HG03196 (cell line): ENCODE measurements around the gene CACNA2D1.

Experiments
- ATAC-seq: cut with Tn5 transposase; IDR thresholded peaks from one replicate; pipeline ENCODE4 v1.9.1; 2021; ENCODE audit not compliant: unreplicated experiment

CACNA2D1 gene

DNA sequence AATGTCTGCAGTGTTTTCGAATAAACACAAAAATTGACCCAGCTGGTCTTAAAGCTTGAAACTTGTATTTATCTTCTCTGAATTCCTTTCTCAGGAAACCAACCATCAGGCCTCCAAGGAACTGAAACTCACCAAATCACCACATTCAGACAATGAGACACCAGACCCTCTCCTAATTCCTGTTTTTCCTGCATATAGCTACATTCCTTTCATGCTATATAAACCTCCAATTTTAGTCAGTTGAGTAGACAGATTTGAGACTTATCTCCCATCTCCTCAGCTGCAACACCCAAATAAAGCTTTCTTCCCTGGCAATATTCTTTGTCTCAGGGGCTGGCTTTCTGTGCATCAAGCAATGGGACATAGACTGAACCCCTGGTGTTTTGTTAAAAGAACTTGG lies 317.0 kb downstream of the CACNA2D1 start:
- no peak for ATAC-seq

DNA sequence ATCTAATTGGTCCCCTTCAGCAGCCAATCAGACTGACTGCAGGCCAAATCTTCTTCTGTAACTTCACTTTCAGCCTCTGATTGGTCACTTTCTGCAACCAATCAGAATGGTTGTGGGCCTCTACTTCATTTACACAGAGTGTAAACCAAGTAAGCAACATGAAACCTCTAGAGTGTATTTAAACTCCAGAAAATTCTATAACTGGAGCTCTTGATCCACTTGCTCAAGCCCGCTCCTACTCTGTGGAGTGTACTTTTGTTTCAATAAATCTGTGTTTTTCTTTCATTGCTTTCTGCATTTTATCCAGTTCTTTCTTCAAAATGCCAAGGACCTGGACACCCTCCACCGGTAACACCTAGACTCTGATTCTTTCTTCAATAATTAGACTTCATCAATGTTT lies 319.1 kb downstream of the CACNA2D1 start:
- no peak for ATAC-seq

DNA sequence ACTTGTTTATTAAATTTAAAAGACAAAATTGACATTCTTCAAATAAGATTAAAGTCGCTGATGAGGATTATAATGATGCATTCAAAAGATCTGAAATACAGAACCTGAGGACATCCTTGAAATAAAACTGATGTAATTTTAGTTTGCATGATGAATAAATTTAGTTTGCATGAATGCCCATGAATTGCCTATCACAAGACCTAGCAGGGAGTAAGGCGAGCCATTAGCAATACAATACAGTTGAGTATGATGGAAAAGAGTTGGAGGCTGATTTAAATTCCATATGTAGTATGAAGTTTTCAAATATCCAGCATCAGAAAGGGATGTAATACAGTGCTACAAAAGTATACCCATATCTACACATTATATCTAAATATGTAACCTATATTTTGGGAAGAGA lies 321.3 kb downstream of the CACNA2D1 start:
- no peak for ATAC-seq

GRCh38 chr7:82114237-82114636 lies 329.3 kb downstream of the CACNA2D1 start:
- ATAC-seq, result no peak

- ATAC-seq, result no peak
Measured at GRCh38 chr7:82110146-82110840, 333.3 kb downstream of the CACNA2D1 start.

DNA sequence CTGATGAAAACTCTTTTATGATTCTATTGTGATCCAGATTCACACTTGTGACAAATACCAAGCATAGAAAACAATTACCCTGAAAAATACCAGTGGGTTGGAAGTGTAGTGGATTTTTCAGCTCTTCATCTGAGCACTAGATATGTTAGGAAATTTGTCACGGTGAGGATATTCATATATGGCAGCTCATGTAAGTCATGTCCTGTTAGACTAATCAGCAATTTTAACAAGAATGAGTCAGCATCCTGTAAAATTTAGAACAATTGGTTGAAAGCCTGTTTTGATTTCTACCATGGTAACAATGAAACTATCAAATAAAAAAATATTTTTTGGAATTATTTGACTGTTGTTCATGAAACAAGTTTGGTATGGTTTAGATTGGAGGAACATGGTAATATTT lies 334.3 kb downstream of the CACNA2D1 start:
- no peak for ATAC-seq

- no peak for ATAC-seq
Measured at GRCh38 chr7:82106201-82106600, 337.4 kb downstream of the CACNA2D1 start.

- ATAC-seq, result no peak
Measured at GRCh38 chr7:82105463-82105862, 338.1 kb downstream of the CACNA2D1 start.

DNA sequence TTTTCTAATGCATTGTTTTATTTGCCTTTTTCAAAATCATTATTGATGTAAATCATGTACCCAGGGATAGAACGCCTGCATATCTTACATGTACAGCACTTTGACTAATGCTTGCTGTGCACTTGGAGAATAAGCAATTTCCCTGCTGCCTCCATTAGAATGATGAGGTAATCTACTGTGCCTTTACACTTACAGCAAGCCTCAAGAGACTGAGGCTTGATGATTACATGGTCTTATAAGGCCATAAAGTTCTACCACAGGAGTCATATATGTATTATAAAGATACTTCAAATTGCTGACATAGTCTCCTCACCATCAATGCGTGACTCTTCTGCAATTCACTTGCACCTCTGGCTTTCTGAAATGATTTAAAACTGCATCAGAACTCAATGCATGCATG lies 345.2 kb downstream of the CACNA2D1 start:
- no peak for ATAC-seq

- no peak for ATAC-seq
Measured at GRCh38 chr7:82091126-82091684, 352.4 kb downstream of the CACNA2D1 start.

- ATAC-seq, result no peak
Measured at GRCh38 chr7:82087099-82087498, 356.5 kb downstream of the CACNA2D1 start.

GRCh38 chr7:82085116-82085515 lies 358.5 kb downstream of the CACNA2D1 start:
- ATAC-seq, result no peak

DNA sequence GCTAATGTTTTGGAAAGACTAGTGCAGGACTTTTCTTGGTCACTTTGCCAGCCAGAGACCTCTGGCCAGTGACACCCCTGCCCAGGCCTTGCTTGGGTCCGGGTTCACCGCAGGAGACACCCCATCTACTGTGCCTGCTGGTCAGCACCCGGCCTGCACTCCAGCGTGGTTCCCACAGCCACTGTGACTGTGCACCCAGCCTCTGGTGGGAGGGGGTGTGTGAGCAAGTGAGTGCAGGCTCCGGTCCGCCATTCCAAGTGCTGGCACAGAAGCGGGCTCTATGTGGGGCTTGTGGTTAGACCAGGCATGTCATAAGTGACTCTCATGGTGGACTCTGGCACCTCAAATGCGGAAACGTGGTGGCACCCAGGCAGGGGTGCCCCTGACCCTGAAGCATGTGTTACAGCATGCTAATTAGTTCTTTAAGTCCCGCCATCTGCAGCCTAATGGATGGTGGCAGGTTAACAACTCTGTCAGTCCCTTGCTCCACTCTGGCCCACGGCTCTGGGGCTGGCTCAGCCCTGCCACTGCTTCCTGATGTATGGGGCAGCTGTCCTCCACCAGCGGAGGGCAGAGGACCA lies 361.8 kb downstream of the CACNA2D1 start:
- ATAC-seq, result no peak

DNA sequence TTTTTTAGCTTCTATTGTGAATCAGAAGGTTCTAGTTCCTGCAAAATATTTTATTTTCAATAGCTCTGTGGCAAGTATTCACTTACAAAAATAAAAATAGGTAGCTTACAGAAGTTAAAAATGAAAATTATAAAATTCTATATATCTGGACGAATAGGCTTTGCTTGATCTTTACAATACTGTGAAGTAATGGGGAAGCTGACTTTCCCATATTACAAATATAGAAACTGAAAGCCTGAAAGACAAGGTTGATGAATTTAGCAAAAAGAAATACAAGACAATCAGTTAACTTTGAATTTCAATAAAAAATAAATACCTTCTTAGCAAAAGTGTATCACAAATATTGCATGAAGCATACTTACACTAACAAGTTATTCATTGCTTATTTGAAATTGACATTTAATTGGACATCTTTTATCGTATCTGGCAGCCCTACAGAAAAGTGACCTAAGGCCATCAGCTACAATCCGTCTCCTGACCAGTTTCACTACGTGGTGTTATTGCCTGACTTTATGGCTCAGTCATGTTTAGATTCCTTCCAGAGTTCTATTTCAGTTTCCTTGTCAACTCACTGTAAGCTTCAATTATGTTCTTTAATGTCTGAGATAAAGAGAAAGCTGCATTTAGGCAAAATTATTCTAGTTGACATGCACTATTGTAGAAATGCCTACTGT lies 363.2 kb downstream of the CACNA2D1 start:
- peak; percentile 65 for ATAC-seq

DNA sequence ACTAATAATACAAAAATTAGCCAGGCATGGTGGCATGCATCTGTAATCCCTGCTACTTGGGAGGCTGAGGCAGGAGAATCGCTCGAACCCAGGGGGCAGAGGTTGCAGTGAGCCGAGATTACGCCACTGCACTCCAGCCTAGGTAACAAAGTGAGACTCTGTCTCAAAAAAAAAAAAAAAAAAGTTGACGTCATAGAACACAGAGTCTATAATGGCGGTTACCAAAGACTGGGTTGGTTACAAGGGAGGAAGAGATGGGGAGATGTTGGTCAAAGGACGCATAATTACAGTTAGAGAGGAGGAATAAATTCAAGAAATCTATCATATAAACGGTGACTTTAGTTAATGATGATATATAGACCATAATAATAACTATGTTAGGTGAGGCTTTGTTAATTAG lies 364.1 kb downstream of the CACNA2D1 start:
- no peak for ATAC-seq

DNA sequence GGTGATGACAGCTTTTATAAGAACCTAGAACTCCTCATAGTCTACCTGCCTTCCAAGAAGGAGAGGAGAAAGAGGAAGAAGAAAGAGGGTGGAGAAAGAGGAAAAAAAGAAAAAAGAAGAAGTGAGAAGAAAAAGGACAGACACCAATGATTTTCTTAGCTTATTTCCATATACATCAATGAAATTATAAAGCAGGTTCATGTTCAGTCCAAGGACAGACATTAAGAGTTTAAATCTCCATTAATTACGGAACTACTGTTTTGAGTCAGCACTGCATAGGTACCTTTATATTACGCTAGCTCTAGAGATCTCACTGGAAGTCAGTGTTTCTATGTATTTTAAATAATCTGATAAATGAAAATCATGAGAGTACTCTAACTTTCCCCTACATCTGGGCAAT lies 364.8 kb downstream of the CACNA2D1 start:
- no peak for ATAC-seq

GRCh38 chr7:82071468-82071867 lies 372.1 kb downstream of the CACNA2D1 start:
- ATAC-seq, result no peak

- no peak for ATAC-seq
Measured at GRCh38 chr7:82067628-82068264, 375.8 kb downstream of the CACNA2D1 start.

DNA sequence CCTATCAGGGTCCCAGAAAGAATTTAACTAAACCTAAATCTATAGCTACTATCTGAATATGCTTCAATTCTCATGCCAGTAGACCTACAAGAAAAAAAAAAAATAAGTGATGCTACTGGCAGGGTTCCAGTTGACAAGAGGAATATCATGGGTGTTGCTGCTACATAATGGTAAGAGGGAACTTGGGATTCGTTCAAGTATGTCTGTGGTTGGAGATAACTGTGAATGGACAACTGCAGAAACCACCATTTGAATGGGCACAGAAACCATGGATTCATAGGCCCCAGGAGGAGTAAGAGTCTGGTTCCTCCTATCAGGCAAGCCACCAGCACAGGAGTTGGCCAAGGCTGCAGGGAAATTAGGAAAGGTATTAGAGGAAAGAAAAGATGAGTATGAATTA lies 386.1 kb downstream of the CACNA2D1 start:
- ATAC-seq, result no peak

GRCh38 chr7:82056282-82056681 lies 387.3 kb downstream of the CACNA2D1 start:
- no peak for ATAC-seq

GRCh38 chr7:82054544-82054943 lies 389.0 kb downstream of the CACNA2D1 start:
- no peak for ATAC-seq
